Activated T-cell treated with anti-CD3 and anti-CD28 coated beads, Interleukin-2, amount 50 U/mL, for 1 hour (primary cell): ENCODE data around the gene ZNF343.
A peak's percentile ranks its signal among the peaks of the same experiment; 100 is the strongest.
"Not testable (repeated sequence)": the region's sequence is repeated elsewhere in the genome, so short reads cannot be mapped to it uniquely, and the experiment has no call there.

Experiments
- DNase-seq: peaks from one replicate; pipeline ENCODE4 v3.0.0-alpha.2; 2020

The ZNF343 gene

DNA sequence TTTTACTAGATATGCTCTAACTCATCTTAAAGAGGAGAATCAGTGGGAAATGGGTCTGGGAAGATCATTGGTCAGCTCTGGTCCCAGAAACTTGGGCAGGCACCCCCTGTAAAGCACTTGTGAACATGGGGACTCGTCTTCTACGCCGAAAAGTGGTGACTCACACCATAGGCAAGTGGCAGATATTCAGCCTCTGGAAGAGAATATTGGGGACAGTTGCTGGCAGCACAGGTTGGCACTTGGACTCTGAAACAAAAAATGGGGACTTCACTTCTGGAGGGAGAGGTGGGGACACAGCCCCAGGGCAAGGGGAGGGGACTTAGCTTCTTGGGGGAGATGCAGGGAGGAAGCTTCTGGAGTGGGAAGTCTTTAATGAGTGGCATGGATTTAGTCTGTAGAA lies 11.9 kb upstream of the ZNF343 start:
- no peak for DNase-seq

DNA sequence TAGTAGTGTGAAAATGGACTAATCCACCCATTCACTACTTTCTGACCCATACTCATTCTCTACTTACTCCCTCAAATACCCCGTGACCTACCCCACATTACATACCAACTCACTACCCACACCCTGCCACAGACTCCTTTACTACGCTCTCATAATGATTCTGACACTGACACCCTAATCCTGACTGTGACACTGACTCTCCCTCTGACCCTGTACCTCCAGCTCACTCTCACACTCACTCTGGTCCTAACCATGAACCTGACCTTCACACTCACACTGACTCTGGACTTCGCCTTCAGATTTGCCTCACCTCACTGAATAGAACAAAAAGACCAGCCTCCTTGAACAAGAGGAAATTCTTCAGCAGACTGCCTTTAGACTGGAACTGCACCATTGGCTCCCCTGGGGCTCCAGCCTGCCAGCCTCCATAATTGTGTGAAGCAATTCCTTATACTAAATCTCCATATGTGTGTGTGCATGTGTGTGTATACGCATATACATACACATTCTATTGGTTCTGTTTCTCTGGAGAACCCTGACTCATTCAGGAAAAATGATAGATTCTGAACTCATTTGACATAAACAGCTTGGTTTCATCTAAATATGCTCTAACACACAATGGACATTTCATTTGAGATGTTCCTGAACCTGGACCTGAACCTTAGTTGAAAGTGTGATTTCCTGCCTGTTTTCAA lies 10.5 kb upstream of the ZNF343 start:
- DNase-seq = no peak

DNA sequence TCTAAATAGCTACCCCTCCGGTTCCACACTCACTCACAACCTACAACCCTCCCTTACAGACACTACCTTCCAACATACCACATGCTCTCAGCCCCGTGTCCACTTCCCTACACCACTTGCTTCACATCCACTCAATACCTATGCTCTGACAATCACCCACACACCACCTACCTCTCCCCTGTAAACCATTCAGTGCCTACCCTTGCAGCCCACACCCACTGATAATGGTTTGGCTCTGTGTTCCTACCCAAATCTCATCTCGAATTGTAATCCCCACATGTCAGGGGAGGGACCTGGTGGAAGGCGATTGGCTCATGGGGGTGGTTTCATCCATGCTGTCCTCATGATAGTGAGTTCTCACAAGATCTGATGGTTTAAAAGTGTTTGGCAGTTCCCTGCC lies 9.8 kb upstream of the ZNF343 start:
- DNase-seq = no peak

DNA sequence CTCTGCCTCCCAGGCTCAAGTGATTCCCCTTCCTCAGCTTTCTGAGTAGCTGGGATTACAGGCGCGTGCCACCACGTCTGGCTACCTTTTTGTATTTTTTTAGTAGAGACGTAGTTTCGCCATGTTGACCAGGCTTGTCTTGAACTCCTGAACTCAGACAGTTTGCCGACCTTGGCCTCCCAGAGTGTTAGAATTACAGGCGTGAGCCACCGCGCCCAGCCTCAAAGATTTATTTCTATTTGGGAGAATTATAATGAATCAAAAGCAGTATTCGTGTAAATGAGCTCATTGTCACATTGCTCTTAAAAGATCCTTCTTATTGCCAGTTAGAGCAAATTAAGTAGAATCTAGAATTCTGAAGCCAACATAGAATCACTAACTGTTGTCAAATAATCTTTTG lies 9.4 kb upstream of the ZNF343 start:
- DNase-seq = no peak

DNA sequence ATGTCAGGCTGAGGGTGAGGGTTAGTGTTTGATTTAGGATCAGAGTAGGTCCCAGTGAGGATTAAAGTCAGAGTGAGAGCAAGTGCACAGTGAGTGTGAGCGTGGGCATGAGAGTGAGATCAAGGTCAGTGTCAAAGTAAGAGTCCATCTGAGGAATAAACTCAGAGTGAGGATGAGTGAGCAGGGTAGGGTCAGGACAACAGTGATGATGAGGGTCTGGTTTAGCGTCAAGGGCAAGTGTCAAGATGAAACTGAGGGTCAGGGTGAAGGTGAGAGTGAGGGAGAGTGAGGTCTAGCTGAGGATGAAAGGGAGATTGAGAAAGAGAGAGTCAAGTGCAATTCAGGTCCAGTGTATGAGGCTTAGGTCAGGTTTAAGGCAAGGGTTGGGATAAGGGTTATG lies 7.7 kb upstream of the ZNF343 start:
- DNase-seq = no peak

DNA sequence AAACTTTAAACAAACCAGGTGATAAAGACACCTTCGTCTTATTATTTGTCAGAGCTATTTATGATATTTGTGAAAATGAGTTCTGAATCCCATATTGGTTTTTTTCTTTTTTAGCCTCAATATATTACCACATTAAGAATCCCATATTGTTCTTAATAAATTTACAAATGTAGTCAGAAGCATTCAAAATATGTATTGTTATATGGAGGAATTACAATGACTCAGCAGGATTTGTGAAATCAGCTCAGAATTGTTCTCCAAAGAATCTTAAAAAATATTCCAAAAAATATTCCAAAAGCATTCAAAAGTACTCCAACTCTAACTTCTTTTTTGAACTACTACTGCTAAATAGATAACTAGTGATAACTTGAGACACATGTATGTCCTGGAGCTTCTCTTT lies 6.5 kb upstream of the ZNF343 start:
- DNase-seq = no peak

DNA sequence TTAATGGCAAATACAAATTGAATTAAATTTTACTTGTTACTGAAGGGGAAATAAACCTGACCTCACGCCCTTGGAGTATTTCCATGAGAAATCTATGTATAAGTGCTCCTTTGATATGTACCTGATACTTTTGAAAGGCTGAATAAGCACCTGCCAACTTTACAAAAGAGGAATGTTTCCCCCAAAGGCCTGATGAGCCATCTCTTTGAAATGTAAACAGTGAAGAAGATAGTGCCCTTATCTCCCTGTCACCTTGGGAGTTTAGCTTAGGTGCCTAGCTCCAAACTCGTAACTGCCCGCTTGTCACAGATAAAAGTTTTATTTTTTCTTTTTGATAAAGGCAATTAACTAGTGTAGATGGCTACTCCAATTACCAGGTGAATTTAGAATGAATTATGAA lies 1.1 kb upstream of the ZNF343 start:
- no peak for DNase-seq

DNA sequence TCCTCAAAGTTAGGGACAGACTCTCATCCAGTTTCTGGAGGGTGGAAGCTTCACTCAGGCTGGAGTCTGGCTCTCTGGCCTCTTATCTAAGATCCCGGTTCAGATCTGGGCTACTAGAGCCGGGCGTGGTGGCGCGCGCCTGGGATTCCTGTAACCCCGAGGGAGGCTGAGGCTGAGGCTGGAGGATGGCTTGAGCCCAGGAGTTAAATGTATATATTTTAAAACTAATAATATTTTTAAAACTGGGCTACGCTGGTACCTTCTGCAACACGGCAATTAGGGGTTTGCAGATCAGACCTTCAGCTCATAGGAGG lies 710 bp upstream of the ZNF343 start:
- no peak for DNase-seq

DNA sequence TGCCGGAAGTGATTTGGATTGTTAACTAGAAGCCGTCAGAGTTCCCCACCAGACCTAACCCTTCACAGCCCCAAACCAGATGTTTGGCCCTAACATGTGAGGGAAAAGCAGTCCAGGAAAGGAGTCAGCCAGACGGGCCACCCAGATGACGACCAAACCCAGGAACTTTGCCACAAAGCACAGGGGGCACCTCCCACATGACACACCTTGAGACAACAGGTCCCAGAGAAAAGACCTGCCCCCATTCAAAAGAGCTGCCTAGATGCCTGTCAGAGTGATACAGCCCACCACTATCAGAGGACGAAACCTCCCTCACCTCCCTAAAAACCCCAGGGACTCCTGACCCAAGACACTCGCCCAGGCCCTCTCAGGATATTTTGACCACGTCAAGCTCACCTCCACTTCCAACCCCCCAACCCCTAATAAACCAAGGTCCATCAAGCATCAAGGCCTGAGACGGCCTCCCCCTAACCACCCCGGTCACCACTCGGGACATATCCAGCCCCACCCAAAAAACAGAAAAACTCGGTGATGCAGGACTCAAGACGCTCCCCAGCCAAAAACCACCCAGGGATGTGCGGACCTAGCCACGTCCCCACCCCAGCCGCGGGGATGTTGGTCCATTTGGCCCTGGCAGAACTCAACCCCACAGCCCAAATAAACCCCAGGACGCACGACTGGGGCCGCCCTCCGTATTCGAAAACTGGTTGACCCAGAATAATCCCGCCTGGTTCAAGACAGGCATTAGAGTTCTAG lies 662 bp downstream of the ZNF343 start:
- no peak for DNase-seq

DNA sequence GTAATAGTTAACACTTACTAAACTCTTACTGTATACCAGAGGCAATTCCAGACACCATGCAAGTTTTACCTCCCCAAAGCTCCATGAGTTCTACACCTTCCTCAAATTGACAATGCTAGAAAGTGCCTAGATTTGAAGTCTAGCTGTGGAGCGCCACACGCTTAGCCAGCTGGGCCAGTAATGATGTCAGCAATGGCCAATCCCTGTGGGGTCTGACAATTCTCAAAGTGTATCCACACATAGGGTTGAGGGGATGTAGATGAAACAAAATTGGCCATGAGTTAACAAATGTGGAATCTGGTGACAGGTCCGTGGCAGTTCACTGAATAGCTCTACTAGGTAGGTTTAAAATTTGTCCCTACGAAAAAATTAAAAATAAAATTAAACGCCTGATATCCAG lies 1.3 kb downstream of the ZNF343 start:
- no peak for DNase-seq

DNA sequence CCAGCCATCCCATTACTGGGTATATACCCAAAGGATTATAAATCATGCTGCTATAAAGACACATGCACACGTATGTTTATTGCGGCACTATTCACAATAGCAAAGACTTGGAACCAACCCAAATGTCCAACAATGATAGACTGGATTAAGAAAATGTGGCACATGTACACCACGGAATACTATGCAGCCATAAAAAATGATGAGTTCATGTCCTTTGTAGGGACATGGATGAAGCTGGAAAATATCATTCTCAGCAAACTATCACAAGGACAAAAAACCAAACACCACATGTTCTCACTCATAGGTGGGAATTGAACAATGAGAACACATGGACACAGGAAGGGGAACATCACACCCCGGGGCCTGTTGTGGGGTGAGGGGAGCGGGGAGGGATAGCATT lies 2.3 kb downstream of the ZNF343 start:
- DNase-seq = not testable (repeated sequence)

DNA sequence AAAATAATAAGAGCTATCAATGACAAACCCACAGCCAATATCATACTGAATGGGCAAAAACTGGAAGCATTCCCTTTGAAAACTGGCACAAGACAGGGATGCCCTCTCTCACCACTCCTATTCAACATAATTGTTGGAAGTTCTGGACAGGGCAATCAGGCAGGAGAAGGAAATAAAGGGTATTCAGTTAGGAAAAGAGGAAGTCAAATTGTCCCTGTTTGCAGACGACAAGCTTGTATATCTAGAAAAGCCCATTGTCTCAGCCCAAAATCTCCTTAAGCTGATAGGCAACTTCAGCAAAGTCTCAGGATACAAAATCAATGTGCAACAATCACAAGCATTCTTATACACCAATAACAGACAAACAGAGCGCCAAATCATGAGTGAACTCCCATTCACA lies 3.9 kb downstream of the ZNF343 start:
- not testable (repeated sequence) for DNase-seq

DNA sequence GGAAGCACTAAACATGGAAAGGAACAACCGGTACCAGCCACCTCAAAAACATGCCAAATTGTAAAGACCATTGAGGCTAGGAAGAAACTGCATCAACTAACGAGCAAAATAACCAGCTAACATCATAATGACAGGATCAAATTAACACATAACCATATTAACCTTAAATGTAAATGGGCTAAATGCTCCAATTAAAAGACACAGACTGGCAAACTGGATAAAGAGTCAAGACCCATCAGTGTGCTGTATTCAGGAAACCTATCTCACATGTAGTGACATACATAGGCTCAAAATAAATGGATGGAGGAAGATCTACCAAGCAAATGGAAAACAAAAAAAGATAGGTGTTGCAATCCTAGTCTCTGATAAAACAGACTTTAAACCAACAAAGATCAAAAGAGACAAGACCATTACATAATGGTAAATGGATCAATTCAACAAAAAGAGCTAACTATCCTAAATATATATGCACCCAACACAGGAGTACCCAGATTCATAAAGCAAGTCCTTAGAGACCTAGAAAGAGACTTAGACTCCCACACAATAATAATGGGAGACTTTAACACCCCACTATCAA lies 5.8 kb downstream of the ZNF343 start:
- DNase-seq = not testable (repeated sequence)

DNA sequence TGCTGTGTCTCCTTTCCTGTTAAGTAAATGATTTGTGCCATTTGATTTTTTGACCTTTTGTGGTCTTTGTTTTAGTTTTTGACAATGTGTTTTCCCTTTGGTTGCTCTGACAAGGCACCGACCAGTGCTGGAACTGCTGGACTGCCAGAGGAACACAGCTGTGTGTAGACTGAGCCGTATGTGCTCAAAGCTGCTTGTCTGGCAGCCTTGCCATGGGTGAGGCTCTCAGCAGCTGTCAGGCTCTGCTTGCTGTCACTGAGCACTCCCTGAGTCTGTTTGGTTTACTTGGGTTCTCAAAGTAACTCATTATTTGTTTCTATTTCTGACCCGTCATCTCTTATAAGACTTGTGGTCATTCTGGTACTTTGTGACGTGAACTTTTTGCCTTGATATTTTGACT lies 23.1 kb downstream of the ZNF343 start:
- no peak for DNase-seq

DNA sequence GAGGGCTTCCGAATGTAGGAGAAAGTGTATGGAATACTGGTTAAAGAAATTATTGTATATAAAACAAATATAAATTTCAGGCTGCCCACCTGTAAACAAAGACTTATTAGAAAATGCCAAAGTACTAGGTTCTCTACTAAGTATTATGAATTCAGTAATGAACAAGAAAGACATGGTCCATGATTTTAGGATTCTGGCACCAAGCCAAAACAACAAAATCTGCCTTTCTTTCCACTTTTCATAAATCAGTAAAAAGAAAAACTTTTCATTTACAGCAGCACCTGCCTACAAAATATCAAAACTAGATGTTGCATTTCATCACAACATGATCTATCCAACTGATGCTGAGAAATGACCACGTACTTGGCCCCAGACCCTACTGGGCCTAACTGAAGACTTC lies 23.6 kb downstream of the ZNF343 start:
- no peak for DNase-seq

DNA sequence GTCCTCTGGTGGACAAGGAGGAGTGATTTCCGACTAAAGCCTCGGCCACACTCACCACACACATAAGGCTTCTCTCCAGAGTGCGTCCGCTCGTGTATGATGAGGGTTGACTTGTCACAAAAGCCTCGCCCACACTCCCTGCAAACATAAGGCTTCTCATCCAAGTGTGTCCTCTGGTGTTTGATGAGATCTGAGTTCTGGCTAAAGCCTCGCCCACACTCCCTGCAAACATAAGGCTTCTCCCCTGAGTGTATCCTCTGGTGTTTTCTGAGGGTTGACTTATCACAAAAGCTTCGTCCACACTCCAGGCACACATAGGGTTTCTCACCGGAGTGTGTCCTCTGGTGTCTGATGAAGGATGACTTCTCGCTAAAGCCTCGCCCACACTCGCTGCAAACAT lies 25.2 kb downstream of the ZNF343 start:
- no peak for DNase-seq

DNA sequence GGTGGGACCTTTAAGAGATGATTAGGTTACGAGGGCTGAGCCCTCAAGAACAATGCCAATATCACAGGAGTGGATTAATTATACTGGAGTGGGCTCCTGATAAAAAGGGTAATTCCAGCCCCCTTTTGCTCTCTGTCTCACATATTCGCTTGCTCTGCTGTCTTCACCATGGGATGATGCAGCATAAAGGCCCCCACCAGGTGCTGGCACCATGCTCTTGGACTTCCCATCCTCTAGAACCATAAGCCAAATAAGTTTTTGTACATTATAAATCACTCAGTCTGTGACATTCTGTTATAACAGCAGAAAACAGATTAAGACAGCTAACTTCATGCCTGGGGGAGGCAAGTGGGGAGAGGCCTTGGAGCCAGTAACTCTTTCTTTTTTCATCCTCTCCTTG lies 28.3 kb downstream of the ZNF343 start:
- DNase-seq = no peak

DNA sequence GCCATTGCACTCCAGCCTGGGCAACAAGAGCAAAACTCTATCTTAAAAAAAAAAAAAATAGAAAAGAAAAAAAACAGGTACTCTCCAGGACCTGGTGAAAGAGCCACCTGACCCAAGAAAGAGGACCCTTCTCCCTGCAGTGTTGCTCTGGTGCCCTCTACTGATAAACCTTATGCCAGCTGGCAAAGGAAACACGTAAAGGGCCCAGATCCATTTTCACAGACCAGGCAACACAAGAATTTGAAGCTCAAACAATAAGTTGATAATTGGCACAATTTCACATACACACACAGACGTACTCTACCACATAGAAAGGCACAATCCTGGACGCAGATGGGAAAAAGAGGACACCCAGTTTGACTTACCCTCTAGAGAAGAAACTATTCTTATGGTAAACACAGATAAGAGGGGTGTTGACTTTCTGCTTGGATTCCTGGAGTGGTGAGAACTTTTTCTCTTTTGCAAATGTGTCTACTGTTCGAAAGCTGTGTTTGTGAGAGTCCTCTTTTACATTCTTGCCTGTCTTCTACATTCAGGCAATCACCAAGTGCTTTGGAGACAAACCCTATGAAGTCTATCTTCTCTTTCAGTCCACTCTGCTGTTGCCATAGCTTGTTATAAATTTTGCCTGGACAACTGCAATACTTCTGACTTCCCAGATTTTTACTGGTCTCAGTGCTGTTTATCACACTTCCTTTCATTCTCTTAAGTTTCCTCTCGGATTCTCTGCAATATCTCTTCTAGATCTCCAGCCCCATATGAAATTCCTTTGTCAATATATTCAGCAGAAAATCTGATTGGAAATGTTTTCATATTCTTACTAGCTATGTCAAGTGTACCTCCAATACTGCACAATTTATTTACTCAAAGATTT lies 31.7 kb downstream of the ZNF343 start:
- DNase-seq = no peak

DNA sequence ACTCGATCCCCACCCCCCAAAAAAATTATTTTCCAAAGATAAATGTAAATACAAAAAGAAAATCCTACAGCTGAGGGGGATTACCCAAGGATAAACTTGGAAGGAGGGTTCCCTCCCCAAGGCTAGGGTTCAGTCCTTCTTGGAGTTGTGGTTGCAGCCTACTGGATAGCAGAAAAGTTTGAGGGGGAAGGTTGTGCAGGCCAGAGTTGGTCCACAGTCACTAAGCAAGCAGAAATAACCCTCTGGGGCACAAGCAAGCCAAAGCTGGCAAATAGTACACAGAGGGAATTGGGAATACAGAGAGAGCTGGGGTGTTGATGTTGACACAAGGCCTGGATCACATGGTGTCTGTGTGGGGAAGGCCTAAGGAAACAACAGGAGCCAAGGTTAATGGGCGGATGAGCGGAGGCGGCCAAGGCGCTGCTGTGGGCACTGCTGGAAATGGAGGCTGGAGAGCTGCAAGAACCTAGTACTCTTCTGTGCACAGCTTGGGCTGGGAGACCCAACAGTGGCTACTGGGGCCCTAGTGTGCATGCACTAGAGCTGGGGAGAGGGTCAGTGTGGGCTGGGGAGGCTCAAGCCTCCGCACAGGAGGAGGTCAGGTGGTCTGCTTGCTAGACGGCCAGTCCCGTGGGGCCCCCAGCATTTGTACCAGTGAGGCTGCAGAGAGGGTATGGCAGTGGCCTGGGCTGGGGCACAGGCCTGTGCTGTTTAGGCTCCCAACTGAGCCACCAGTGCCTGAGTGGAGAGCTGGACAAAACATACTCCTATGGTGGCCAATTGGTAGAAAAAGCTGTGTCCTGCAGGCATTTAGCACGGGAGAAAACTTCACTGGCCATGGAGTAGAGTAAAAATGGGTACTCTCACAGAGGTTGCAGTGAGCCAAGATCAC lies 32.6 kb downstream of the ZNF343 start:
- no peak for DNase-seq

DNA sequence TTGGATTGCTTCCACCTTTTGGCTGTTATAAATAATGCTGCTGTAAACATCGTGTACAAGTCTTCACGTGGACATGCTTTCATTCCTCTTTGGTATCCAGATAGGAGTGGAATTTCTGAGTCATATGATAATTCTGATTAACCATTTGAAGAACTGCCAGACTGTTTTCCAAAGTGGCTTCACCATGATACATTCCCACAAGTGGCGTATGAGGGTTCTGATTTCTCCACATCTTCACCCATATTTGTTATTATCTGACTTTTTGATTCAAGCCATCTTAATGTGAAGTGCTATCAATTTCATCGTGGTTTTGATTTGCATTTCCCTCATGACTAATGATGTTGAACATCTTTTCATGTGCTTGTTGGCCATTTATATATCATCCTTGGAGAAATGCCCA lies 35.2 kb downstream of the ZNF343 start:
- DNase-seq = no peak

DNA sequence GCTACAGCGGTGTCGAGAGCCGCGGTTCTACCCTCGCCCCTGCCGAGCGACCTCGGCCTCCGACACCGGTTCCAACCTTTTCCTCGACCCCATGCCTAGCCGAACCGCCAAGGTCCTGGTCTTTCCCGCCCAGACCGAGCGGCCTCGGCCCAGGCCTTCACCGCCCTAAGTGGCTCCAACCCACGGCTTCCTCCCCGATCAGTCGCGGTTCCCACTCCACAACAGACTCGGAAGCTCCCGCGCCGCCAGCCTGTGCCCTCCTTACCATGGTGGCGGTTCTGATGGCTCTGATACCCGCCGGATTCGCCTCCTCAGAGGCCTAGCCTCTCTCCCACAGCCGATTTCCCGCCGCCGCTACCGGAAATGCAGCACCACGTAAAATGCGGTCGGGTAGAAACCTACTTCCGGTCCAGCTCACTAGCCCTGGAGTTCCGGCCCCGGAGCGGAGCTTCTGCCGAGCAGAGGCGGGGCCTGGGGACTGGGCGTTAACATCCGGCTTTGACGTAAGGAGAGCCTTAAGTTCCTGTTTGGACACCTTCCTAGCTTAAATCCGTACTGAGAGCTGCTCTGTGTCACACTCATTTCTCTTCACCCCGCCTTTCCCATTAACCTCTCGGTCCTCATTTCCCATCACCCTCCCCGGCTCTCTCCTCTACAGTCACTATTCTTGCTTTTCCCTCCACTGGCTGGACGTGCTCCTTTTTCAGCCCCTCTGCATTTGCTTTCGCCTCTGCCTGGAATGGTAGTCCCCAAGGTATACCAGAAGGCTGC lies 38.1 kb downstream of the ZNF343 start, which contains the start of gene SNRPB:
Gene SNRPB (minus strand): TSS at position 367 of the 771 bp plus-strand sequence. CDS start 99 bp downstream, at position 268.
- DNase-seq = peak; percentile 96

DNA sequence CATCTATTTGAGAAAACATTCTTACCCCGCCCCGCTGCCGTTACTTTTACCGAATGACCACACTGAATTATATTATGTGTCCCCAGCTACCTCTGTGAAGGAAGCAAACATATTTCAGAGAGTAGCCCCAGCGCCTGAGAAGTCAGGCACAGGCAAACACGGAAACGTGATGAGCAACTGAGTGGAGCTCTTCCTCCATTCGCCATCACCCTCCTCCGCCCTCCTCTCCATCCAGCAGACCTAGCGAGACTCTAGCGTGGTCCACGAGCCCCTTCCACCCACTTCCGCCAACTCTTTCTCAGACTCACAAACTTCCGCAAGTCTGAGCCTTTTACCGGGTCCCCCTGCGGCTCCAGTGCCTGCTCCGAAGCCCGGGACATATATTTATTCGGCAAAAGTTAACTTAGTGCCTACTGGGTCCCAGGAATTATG lies 38.7 kb downstream of the ZNF343 start:
- no peak for DNase-seq
